ENCODE measurements around the gene TMEM79.

- TF ChIP-seq, protein P1, sequence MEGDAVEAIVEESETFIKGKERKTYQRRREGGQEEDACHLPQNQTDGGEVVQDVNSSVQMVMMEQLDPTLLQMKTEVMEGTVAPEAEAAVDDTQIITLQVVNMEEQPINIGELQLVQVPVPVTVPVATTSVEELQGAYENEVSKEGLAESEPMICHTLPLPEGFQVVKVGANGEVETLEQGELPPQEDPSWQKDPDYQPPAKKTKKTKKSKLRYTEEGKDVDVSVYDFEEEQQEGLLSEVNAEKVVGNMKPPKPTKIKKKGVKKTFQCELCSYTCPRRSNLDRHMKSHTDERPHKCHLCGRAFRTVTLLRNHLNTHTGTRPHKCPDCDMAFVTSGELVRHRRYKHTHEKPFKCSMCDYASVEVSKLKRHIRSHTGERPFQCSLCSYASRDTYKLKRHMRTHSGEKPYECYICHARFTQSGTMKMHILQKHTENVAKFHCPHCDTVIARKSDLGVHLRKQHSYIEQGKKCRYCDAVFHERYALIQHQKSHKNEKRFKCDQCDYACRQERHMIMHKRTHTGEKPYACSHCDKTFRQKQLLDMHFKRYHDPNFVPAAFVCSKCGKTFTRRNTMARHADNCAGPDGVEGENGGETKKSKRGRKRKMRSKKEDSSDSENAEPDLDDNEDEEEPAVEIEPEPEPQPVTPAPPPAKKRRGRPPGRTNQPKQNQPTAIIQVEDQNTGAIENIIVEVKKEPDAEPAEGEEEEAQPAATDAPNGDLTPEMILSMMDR (IDR thresholded peaks at IDR 0.05) = no peak
- TF ChIP-seq EP300 (IDR thresholded peaks at IDR 0.05) (no peak), POLR2A (IDR thresholded peaks at IDR 0.05) (no peak)
Measured at GRCh38 chr1:156293098-156293434, 8.9 kb downstream of the TMEM79 start.
